ENCODE results near the gene SLC2A5.

SLC2A5 gene

GRCh38 chr1:9047019-9047418, 22.4 kb downstream of the SLC2A5 start:
- Histone ChIP-seq H3K9me3 (ENCODE audit: low read length) (no peaks in the 10 kb centered on the region), H3K4me3 (ENCODE audit: low read length) (no peak overlapping the region), H3K4me1 (ENCODE audit: insufficient read depth, low read length) (no peaks in the 10 kb centered on the region), H2AFZ (ENCODE audit: low read depth, low read length) (no peak overlapping the region), H3K27me3 (ENCODE audit: insufficient read depth, low read length) (no peaks in the 10 kb centered on the region), H3K36me3 (ENCODE audit: insufficient read depth, low read length) (no peaks in the 10 kb centered on the region)

DNA sequence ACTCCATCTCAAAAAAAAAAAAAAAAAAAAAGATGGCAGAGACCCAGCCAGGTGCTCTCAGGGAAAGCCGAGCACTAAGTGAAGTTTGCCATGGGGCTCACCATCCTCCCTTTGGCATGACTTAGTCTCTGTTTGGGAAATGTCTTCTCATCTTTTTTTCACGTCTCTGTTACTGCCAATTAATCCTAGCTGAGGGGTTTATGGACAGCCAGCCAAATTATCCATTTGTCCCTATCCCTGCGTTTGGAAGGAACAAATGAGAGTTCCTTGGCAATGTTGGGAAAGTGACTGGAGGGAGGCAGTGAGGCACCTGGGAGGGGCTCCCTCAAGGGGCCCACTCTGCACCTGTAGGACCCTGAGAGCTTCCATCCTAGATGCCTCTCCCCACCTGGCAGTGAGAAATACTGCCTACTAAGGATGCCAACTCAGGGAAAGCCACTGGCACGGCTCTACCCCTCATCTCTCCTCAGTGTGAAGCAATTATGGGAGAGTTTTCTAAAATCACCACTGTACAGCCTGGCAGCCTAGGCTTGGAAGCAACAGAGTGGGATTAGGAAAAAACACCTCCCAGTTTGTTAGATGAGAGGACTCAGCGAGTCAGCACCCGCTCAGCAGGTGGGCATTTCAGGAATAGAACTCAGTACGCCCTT, 23.4 kb downstream of the SLC2A5 start:
- Histone ChIP-seq H2AFZ (ENCODE audit: low read depth, low read length) (no peak overlapping the region), H3K36me3 (ENCODE audit: insufficient read depth, low read length) (no peaks in the 10 kb centered on the region), H3K4me3 (ENCODE audit: low read length) (no peak overlapping the region), H3K4me1 (ENCODE audit: insufficient read depth, low read length) (no peaks in the 10 kb centered on the region), H3K27me3 (ENCODE audit: insufficient read depth, low read length) (no peaks in the 10 kb centered on the region), H3K9me3 (ENCODE audit: low read length) (no peaks in the 10 kb centered on the region)

GRCh38 chr1:9044236-9044635, 25.2 kb downstream of the SLC2A5 start:
- H3K36me3 ChIP-seq (ENCODE audit: insufficient read depth, low read length) = no peaks in the 10 kb centered on the region
- no peak overlapping the region for H2AFZ ChIP-seq (ENCODE audit: low read depth, low read length)
- H3K9me3 ChIP-seq (ENCODE audit: low read length) = no peaks in the 10 kb centered on the region
- no peak overlapping the region for H3K4me3 ChIP-seq (ENCODE audit: low read length)
- no peaks in the 10 kb centered on the region for H3K4me1 ChIP-seq (ENCODE audit: insufficient read depth, low read length)
- no peaks in the 10 kb centered on the region for H3K27me3 ChIP-seq (ENCODE audit: insufficient read depth, low read length)

GRCh38 chr1:9042272-9042671, 27.2 kb downstream of the SLC2A5 start:
- Histone ChIP-seq H3K4me3 (ENCODE audit: low read length) (no peak overlapping the region), H2AFZ (ENCODE audit: low read depth, low read length) (no peak overlapping the region), H3K36me3 (ENCODE audit: insufficient read depth, low read length) (no peaks in the 10 kb centered on the region), H3K4me1 (ENCODE audit: insufficient read depth, low read length) (no peaks in the 10 kb centered on the region), H3K9me3 (ENCODE audit: low read length) (no peaks in the 10 kb centered on the region), H3K27me3 (ENCODE audit: insufficient read depth, low read length) (no peaks in the 10 kb centered on the region)

DNA sequence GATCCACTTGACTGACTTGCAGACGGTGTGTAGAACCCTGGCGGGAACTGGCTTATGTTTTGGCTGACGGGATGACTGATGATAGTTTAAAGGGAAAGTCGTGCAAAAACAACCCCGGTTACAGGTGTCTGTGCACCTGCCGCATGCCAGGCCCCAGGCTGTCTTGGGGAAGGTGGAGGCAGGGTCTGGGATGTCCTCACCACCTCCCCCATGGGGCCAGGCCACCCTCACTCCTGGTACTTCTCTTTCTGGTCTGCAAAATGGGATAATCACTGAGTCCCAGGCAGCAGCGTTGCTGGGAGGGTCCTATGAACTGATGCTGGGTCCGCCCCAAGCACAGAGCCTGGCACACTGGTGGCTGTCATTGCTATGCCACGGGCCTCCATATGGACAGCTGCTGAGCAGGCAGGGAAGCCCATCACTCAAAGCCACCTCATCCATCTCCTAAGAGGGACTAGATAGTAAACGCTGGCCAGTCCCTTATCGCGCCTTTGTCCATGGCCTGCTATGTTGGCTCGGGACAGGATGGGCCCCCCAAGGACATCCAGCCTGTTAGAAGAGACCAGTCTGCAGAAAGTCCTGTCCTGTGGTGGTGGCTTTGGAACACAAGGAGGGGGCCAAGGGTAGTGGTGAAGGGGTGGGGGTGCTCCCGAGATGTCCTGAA, 28.2 kb downstream of the SLC2A5 start:
- H3K27me3 ChIP-seq (ENCODE audit: insufficient read depth, low read length) = no peaks in the 10 kb centered on the region
- no peaks in the 10 kb centered on the region for H3K36me3 ChIP-seq (ENCODE audit: insufficient read depth, low read length)
- H3K4me3 ChIP-seq (ENCODE audit: low read length) = no peak overlapping the region
- no peaks in the 10 kb centered on the region for H3K4me1 ChIP-seq (ENCODE audit: insufficient read depth, low read length)
- H3K9me3 ChIP-seq (ENCODE audit: low read length) = no peaks in the 10 kb centered on the region
- H2AFZ ChIP-seq (ENCODE audit: low read depth, low read length) = no peak overlapping the region

DNA sequence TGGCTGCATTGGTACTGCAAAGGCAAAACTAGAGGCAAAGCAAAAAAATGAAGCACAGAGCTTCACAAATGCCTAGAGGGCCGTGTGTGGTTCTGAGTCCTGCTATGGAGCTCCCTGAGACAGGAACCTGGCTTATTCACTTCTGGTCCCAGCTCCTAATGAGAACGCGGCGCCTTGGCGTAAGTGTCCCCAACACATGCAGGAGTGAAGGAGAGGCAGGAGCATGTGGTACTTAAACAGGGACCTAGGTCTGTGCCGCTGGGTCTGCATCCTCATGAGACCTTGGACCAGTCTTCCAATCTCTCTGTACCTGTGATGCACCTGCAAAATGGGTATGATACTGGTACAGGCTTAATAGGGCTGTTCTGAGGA, 28.8 kb downstream of the SLC2A5 start:
- H2AFZ ChIP-seq (ENCODE audit: low read depth, low read length) = no peak overlapping the region
- H3K36me3 ChIP-seq (ENCODE audit: insufficient read depth, low read length) = no peaks in the 10 kb centered on the region
- H3K27me3 ChIP-seq (ENCODE audit: insufficient read depth, low read length) = no peaks in the 10 kb centered on the region
- H3K9me3 ChIP-seq (ENCODE audit: low read length) = peaks cover 1% of the 10 kb centered on the region
- H3K4me3 ChIP-seq (ENCODE audit: low read length) = no peak overlapping the region
- no peaks in the 10 kb centered on the region for H3K4me1 ChIP-seq (ENCODE audit: insufficient read depth, low read length)

- no peaks in the 10 kb centered on the region for H3K27me3 ChIP-seq (ENCODE audit: insufficient read depth, low read length)
These were observed 29.4 kb downstream of the SLC2A5 start for GRCh38 chr1:9039761-9040658.

DNA sequence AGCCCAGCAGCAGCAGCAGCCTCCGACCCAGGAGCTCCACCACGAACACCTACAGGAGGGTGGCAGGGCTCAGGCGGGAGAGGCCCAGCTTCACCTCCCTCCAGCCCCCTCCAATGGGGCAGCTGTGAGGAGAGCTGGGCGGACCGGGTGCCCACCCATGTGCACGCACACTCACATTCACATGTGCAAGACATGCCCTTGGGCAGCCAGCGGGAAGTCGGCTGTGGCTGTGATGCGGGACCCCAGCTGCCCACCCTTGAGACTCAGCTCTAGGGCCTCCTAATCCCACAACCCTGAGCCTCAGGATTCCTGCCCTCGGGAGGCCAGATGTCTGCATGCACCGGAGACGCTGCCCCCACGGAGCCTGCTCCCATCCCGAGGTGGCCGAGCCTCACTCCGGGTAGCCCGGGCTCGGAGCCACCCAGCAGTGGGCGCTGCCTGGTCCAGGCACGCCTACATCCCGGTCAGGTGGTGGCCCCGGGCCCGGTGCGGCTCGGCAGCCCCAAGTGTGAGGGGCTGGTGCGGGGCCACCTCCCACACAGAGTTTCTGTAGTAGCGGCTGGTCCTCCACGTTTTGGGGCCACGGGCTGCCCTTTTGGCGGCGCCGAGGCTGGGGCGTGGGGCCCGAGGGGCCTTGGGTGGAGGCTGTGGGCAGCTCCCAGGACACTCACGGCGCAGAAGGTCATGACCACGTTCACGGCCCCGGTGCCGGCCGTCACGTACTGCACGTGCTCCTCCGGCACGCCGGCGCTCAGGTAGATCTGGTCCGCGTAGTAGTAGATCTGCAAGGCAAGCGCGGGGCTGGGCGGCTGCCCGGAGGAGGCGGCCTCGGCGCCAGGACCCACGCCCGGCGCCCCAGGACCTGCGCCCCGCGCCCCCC, 30.3 kb downstream of the SLC2A5 start:
- H3K9me3 ChIP-seq (ENCODE audit: low read length) = peaks cover 6% of the 10 kb centered on the region
- no peaks in the 10 kb centered on the region for H3K36me3 ChIP-seq (ENCODE audit: insufficient read depth, low read length)
- no peaks in the 10 kb centered on the region for H3K4me1 ChIP-seq (ENCODE audit: insufficient read depth, low read length)
- no peak overlapping the region for H2AFZ ChIP-seq (ENCODE audit: low read depth, low read length)
- H3K27me3 ChIP-seq (ENCODE audit: insufficient read depth, low read length) = no peaks in the 10 kb centered on the region
- H3K4me3 ChIP-seq (ENCODE audit: low read length) = no peak overlapping the region

More at GRCh38 chr1:9039761-9040658, 29.4 kb downstream of the SLC2A5 start:
- Histone ChIP-seq H3K9me3 (ENCODE audit: low read length) (peaks cover 5% of the 10 kb centered on the region), H3K36me3 (ENCODE audit: insufficient read depth, low read length) (no peaks in the 10 kb centered on the region), H3K4me3 (ENCODE audit: low read length) (no peak overlapping the region), H3K4me1 (ENCODE audit: insufficient read depth, low read length) (no peaks in the 10 kb centered on the region), H2AFZ (ENCODE audit: low read depth, low read length) (no peak overlapping the region)

DNA sequence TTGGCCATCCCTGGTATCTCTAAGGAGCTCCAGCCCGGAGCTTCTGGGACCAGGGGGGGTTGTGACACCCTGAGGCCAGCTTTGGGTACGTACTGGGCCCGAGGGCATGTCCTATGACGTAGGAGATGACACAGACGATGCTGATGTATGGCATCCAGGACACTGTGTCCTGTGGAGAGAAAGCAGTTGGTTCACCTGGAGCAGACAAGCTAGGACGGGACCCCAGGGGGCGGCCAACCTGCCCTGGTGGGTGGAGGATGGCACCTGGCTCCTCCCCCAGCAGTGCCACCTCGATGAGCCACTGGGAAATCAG, 31.1 kb downstream of the SLC2A5 start:
- Histone ChIP-seq H3K9me3 (ENCODE audit: low read length) (peaks cover 6% of the 10 kb centered on the region), H3K36me3 (ENCODE audit: insufficient read depth, low read length) (no peaks in the 10 kb centered on the region), H2AFZ (ENCODE audit: low read depth, low read length) (no peak overlapping the region), H3K27me3 (ENCODE audit: insufficient read depth, low read length) (no peaks in the 10 kb centered on the region), H3K4me3 (ENCODE audit: low read length) (no peak overlapping the region), H3K4me1 (ENCODE audit: insufficient read depth, low read length) (no peaks in the 10 kb centered on the region)

GRCh38 chr1:9037476-9038337, 31.7 kb downstream of the SLC2A5 start:
- H3K4me3 ChIP-seq (ENCODE audit: low read length) = no peak overlapping the region
- H2AFZ ChIP-seq (ENCODE audit: low read depth, low read length) = no peak overlapping the region
- peaks cover 6% of the 10 kb centered on the region for H3K9me3 ChIP-seq (ENCODE audit: low read length)
- no peaks in the 10 kb centered on the region for H3K27me3 ChIP-seq (ENCODE audit: insufficient read depth, low read length)
- no peaks in the 10 kb centered on the region for H3K36me3 ChIP-seq (ENCODE audit: insufficient read depth, low read length)
- H3K4me1 ChIP-seq (ENCODE audit: insufficient read depth, low read length) = no peaks in the 10 kb centered on the region

DNA sequence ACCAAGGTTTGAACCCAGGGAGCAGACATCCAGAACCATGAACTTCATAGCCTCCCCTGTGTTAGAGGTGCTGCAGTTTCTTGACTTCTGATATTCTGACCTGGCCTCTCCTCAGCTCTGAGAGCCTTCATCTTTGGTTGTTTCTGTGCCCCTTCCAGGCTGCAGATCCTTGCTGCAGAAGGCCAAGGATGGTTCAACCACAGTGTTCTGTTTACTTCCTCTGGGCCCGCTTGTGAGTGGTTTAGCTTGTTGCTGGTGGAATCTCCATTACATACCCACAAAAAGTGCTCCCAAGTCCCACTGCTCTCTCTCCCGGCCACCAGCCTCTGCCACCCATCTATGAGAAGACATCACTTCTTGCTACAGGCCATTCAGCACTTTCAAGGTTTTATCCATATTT, 34.2 kb downstream of the SLC2A5 start:
- no peaks in the 10 kb centered on the region for H3K36me3 ChIP-seq (ENCODE audit: insufficient read depth, low read length)
- no peak overlapping the region for H2AFZ ChIP-seq (ENCODE audit: low read depth, low read length)
- no peaks in the 10 kb centered on the region for H3K4me1 ChIP-seq (ENCODE audit: insufficient read depth, low read length)
- H3K9me3 ChIP-seq (ENCODE audit: low read length) = peaks cover 12% of the 10 kb centered on the region
- H3K4me3 ChIP-seq (ENCODE audit: low read length) = no peak overlapping the region
- H3K27me3 ChIP-seq (ENCODE audit: insufficient read depth, low read length) = no peaks in the 10 kb centered on the region

DNA sequence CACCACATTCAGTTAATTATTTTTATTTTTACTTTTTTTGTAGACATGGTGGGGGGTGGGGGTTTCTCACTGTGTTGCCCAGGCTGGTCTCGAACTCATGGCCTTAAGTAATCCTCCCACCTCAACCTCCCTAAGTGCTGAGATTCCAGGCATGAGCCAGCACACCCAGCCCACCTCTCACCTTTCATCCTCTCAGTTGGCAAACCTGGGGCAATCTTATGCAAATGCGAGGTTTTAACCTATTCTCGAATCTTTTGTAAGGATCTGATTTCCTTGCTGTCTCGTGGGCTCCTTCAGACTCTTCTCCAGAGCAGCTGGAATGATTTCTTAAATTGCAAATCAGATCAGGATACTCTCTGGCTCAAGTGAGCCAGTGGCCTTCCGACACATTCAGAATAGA, 36.1 kb downstream of the SLC2A5 start:
- Histone ChIP-seq H3K9me3 (ENCODE audit: low read length) (peaks cover 12% of the 10 kb centered on the region), H2AFZ (ENCODE audit: low read depth, low read length) (no peak overlapping the region)

More for the DNA sequence above, 36.1 kb downstream of the SLC2A5 start:
- Histone ChIP-seq H3K36me3 (ENCODE audit: insufficient read depth, low read length) (no peaks in the 10 kb centered on the region), H3K4me3 (ENCODE audit: low read length) (no peak overlapping the region), H3K4me1 (ENCODE audit: insufficient read depth, low read length) (no peaks in the 10 kb centered on the region), H3K27me3 (ENCODE audit: insufficient read depth, low read length) (no peaks in the 10 kb centered on the region)

Data from neuron (in vitro differentiated cells).